Stromal cell of bone marrow (primary cell): ENCODE results near the gene ENDOG.
"Not testable (repeated sequence)": the region's sequence is repeated elsewhere in the genome, so short reads cannot be mapped to it uniquely, and the experiment has no call there.

Experiments
- DNase-seq: peaks from one replicate; pipeline ENCODE4 v3.0.0-alpha.2; 2012; ENCODE audit warnings: low read depth

The ENDOG gene

DNA sequence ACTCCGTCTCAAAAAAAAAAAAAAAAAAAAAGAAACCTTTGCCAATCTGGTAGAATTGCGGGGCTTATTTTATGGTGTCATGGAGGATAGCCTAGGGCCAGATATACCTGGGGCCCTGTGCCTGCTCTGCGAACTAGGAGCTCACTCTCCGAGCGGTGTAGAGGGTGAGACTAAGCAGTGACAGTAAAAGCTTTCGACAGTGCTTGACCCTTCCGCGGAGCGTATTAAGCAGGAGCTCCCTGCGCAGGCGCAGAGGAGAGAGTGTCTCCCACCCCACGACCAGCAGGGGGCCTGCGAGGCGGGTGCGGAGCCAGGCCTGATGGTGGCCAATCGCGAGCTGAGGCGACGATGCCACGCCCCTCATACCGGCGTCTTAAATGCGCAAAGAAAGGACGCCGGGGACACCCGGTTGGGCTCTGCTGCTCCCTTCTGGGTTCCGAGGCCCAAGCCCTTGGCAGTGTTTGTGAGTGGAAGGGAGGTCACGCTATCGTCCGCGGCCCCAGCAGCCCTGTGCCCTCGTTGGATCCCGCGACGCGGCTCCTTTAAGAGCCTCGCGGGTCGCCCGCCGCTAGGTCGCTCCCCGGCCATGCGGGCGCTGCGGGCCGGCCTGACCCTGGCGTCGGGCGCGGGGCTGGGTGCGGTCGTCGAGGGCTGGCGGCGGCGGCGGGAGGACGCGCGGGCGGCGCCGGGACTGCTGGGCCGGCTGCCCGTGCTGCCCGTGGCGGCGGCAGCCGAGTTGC is at the start of gene ENDOG:
Gene ENDOG, plus strand, starts transcription at position 402 of the 740 bp plus-strand sequence. Its CDS starts 185 bp downstream, at position 587.
- peak; percentile 93 for DNase-seq

DNA sequence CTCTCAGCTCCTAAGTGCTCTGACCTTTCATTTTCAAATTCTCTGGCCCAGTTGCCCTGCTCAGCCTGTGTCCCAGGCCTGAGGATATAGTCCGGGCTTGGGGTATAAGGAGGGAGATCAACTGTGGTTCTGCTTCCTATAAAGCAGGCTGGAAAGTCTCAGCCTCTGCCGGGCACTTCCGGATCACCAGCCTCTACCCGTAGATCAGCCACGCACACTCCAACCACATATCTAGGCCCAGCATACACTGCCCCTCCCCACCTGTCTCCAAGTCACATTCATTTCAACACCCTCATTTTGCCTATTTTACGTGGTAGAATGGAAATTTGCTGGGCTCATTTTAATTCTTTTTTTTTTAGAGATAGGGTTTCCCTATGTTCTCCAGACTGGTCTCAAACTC is 49.7 kb upstream of the ENDOG start:
- no peak for DNase-seq

- DNase-seq = no peak
Measured at GRCh38 chr9:128770286-128771030, 47.8 kb upstream of the ENDOG start.

- DNase-seq = no peak
Measured at GRCh38 chr9:128771094-128771721, 47.1 kb upstream of the ENDOG start.

DNA sequence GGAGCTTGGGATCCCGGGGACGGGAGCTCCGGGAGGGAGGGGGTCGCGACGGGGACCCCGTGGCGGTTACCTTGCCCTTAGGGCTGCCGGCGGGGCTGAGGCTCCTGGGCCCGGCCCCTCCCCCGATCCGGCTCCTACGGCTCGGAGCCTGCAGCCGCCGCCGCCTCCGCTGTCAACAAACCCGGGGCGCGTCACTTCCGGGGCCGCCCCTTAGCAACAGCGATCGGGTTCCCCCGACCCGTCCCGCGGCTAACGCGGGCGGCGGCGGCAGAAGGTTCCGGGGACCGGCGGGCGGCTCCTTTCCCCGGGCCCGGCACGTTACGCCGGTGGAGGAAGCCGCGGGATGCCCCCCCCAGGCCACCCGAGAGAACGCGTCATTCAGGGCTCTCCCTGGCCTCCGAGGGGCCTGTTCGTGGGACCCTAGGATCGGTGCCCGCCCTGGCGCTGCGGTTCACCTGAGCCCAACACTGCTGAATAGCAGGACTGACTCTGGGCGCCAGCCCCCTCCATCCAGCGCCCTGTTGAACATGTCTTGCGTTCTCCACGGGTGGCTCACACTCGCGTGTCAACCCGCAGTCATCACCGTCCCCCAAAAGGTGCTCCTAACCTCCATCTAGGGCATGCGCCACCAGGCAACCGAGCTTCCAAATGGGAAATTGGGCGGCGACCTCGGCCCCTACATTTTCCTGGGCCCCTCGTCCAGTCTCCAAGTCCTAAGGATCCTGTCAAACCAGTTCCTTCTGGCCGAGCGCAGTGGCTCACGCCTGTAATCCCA is 46.4 kb upstream of the ENDOG start, which contains the start of gene ZER1:
Gene ZER1, minus strand, starts transcription at position 183 of the 775 bp plus-strand sequence. CDS start 16,362 bp downstream, outside the sequence.
- DNase-seq = peak; percentile 79

DNA sequence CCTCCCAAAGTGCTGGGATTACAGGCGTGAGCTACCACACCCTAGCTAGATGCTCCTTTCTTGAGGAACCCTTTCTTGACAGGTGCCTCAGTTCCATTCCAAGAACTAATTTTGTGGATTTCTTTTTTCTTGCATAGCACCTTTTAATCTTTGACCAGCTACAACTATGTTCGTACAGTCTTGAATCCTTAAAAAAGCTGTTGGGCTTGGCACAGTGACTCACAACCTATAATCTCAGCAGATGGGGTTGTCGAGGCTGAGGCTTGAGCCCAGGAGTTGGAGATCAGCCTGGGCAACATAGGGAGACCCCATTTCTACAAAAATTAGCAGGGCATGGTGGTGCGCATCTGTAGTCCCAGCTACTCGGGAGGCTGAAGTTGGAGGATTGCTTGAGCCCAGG is 45.3 kb upstream of the ENDOG start:
- no peak for DNase-seq

GRCh38 chr9:128774804-128775203 is 43.5 kb upstream of the ENDOG start:
- no peak for DNase-seq

DNA sequence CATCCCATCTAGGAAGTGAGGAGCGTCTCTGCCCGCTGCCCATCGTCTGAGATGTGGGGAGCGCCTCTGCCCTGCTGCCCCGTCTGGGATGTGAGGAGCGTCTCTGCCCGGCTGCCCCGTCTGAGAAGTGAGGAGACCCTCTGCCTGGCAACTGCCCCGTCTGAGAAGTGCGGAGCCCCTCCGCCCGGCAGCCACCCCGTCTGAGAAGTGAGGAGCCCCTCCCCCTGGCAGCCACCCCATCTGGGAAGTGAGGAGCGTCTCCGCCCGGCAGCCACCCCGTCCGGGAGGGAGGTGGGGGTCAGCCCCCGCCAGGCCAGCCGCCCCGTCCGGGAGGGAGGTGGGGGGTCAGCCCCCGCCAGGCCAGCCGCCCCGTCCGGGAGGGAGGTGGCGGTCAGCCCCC is 38.2 kb upstream of the ENDOG start:
- not testable (repeated sequence) for DNase-seq

- no peak for DNase-seq
Measured at GRCh38 chr9:128781187-128782070, 36.9 kb upstream of the ENDOG start.

GRCh38 chr9:128782669-128783068 is 35.6 kb upstream of the ENDOG start:
- DNase-seq = no peak

DNA sequence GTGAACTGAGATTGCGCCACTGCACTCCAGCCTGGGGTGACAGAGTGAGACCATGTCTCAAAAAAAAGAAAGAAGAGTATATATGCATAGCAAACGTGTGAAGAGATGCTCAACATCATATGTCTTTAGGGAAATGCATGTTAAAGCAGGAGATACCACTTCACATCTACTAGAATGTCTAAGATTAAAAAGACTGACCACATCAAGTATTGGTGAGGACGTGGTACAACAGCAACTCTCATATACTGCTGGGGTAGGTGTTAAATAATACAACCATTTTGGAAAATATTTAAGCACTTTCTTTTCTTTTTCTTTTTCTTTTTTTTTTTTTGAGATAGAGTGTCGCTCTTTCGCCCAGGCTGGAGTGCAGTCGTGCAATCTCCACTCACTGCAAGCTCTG is 32.9 kb upstream of the ENDOG start:
- DNase-seq = no peak

DNA sequence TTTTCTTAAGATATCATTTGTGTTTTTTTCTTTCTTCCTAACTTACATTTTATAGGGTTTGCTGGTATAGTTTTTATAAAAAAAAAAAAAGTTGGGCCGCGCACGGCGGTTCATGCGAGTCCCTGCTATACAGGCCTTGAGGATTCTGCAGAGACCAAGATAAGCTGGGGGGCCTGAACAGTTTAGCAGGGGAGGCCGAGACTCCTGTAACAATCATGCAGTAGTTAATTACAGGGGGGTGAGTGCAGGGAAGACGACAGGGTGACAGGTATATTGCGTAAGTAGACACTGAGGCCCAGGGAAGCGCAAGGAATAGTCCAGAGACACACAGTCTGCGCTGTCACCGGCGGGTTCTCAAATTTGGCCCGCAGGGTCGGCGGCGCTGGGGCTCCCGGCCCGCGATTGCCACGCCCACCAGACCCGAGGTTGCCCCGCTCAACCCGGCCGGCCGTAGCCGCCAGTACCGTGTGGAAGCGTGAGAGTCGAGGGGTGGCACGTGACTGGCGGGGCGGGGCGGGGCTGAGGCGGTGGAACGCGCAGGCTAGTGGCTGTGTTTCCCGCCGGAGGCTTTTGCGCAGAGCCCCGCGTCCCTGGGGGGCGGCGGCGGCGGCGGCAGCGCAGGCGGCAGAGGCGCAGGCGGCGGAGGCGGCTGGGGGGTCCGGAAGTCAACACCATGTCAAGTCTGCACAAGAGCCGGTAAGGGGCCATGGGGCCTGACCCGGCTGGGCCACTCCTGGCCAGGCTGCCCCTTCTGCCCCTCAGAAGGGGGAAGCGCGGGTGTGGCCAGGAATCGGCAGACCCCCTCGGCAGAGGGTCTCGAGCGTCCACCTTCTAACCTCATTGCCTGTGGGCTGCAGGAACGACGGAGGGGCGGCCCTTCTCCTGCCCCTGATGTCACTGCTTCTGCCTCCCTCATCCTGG is 31.4 kb upstream of the ENDOG start, which contains the start of gene TBC1D13:
Gene TBC1D13, plus strand, starts transcription at position 573 of the 921 bp plus-strand sequence. Its CDS starts 101 bp downstream, at position 674.
- DNase-seq = peak; percentile 57

DNA sequence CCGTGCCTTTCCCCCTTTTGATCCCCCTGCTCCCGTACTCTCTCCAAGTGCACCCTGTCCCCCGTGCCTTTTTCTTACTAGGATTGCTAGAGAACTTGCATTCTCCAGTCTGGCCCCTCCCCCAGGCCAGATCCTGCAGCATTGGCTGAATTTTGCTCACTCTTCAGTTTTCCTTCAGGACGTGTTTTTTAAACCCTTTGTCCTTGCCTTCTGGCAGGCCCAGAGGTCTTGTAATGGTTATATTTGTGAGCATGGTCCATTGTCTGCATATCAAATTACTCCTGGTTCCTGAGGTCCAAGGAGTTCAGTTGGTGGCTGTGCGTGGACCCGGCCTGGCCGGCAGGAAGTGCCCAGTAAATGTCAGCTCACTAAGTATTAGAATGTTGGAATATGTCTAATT is 30.6 kb upstream of the ENDOG start:
- no peak for DNase-seq

DNA sequence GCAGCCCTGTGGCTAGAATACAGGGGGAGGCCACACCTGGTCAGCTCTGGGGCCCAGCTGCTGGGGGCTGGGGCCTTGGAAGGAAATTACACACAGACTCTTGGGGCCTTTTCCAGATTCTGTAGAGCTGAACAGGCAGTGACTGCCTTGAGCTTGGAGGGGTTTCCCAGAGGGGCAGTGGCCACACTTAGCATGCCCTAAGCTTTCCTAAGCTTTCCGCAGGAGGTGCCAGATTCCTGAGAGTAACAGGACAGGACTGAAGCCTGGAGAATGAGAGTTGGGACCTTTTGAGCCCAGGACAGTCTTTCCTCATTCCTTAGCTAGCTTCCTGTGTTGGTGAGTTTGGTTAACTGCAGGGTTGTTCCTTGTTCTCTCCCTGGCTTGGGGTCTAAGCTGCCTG is 29.9 kb upstream of the ENDOG start:
- DNase-seq = no peak

DNA sequence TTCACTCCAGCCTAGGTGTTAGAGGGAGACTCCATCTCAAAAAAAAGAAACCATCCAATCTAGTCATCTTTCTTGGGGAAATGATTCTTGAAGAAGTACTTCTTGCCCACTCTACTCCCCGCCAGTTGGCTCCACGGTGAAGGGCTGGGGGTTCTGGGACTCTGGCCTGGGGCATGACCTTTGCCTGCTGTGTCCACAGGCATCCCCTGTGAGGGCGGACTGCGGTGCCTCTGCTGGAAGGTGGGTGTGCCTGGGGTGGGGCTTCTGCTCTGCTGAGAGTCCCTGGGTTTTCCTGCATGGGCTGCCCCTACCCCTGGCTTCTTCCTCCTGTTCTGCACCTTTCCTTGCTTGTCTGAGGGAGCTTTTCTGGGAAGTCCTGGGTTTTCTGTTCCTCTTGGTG is 27.8 kb upstream of the ENDOG start:
- no peak for DNase-seq

- no peak for DNase-seq
Measured at GRCh38 chr9:128792134-128792533, 26.2 kb upstream of the ENDOG start.

DNA sequence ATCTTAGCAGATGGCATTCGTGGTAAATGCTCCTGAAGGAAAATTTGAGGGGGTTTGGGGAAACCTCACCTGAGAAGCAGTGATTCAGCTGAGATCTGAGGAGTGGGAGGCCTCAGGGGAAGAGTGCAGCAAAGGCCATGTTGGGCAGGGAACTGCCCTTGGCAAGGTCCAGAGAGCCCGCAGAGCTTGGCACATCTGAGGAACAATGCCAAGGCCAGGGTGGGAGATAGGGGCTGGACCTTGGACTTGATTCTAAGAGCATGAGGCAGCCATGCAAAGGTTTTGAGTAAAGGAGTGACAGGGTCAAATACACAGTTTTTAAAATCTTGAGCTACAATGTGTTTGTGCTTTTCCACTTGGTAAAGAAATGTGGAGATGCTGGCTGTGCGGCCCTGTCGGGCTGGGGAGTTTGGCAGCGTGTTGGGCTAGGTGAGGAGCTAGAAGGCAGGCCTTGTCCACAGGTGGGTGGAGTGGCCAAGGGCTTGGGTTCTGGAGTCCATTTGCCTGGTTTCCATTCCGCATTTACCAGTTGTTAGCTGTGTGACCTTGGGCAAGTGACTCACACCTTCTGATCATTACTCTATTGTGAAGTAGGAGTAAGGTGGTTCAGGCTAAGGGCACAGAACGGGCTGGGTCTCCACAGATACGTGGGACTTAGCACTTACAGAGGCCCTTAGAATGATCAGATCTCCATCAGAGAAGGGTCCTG is 25.2 kb upstream of the ENDOG start:
- DNase-seq = no peak

- not testable (repeated sequence) for DNase-seq
Measured at GRCh38 chr9:128794961-128795360, 23.3 kb upstream of the ENDOG start.

DNA sequence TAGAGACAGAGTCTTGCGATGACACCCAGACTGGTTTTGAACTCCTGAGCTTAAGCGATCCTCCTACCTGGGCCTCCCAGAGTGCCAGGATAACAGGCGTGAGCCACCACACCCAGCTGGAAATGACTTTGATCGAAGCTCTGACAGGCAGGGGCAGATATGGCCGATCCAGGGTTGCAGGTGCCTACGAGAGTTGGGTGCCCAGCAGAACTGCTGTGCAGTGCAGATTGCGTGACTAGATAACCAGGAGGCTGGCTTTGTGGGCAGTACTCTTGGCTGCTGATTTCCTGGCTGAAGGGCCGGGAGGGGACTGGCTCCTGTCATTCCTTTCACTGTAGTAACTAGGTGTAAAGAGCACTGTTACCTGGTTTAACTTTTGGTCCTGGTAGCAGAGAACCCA is 19.4 kb upstream of the ENDOG start:
- no peak for DNase-seq
